Measurements from ENCODE around the gene SUN1.

GRCh38 chr7:823649-824048 lies 8.6 kb upstream of the SUN1 start:
- TF ChIP-seq EZH2 (IDR thresholded peaks at IDR 0.05; ENCODE audit: low read depth, low read length, severe bottlenecking): no peak
- no peak for TF ChIP-seq CTCF (IDR thresholded peaks at IDR 0.05; ENCODE audit: control extremely low read depth in 1 of 3, insufficient read depth in 1 of 3, low read depth in 1 of 3, low read length in 3 of 3)
- no peak for TF ChIP-seq ATF3 (IDR thresholded peaks at IDR 0.05; ENCODE audit: insufficient read depth, low read depth, low read length)
- TF ChIP-seq TAF1 (IDR thresholded peaks at IDR 0.05; ENCODE audit: low read depth, low read length): no peak
- no peak for TF ChIP-seq YY1 (IDR thresholded peaks at IDR 0.05; ENCODE audit: low read depth, low read length)
- TF ChIP-seq SP1 (IDR thresholded peaks at IDR 0.05; ENCODE audit: low read depth, low read length): no peak
- no peak for TF ChIP-seq EGR1 (IDR thresholded peaks at IDR 0.05; ENCODE audit: borderline replicate concordance, low read depth, low read length)
- TF ChIP-seq CBX8 (IDR thresholded peaks at IDR 0.05; ENCODE audit: borderline replicate concordance, low read depth, low read length): no peak
- no peak for TF ChIP-seq EP300 (IDR thresholded peaks at IDR 0.05; ENCODE audit: borderline replicate concordance in 1 of 2, low read depth in 2 of 2, low read length in 2 of 2)
- no peak for TF ChIP-seq CHD1 (IDR thresholded peaks at IDR 0.05; ENCODE audit: low read depth, low read length)
